Measurements from ENCODE around the gene PLA2G2D. TPM values are rescaled to one million over a fixed set of nuclear protein-coding genes. Genes with fewer than 3 reads are reported as not detected.
A peak's percentile ranks its signal among the peaks of the same experiment; 100 is the strongest.

The PLA2G2D gene
- total and polyA plus RNA-seq, 2 of the 13 experiments (the other 11 are each of a cell fraction or from before 2014, with no cell fraction given): not detected

- TF ChIP-seq KLF16 (CRISPR knock-in tag; IDR thresholded peaks at IDR 0.05) (no peak), IRX3 (CRISPR knock-in tag; IDR thresholded peaks at IDR 0.05; ENCODE audit: borderline replicate concordance, low read depth) (no peak), ZNF414 (CRISPR knock-in tag; IDR thresholded peaks at IDR 0.05) (no peak), ZBTB37 (CRISPR knock-in tag; IDR thresholded peaks at IDR 0.05) (no peak), ZNF34 (CRISPR knock-in tag; IDR thresholded peaks at IDR 0.05; ENCODE audit: borderline replicate concordance) (0 out of 2 replicates have a peak, but pooled peaks have one; percentile 50), REST (IDR thresholded peaks at IDR 0.05; ENCODE audit: borderline replicate concordance in 1 of 2, low read depth in 1 of 2, low read length in 2 of 2) (no peak), ATF2 (CRISPR knock-in tag; IDR thresholded peaks at IDR 0.05) (no peak), HNRNPH1 (optimal IDR thresholded peaks at IDR 0.05; ENCODE audit: low read depth, low read length) (no peak), ELF1 (CRISPR knock-in tag; IDR thresholded peaks at IDR 0.05) (peak; percentile 73), ZNF20 (CRISPR knock-in tag; IDR thresholded peaks at IDR 0.05) (no peak), KDM3A (CRISPR knock-in tag; IDR thresholded peaks at IDR 0.05; ENCODE audit: low read depth) (peak; percentile 76; the same call in 1 of the 2 replicates), DBP (CRISPR knock-in tag; IDR thresholded peaks at IDR 0.05; ENCODE audit: not compliant biosample characterization) (no peak), ETV5 (CRISPR knock-in tag; IDR thresholded peaks at IDR 0.05; ENCODE audit: borderline replicate concordance) (0 out of 2 replicates have a peak, but pooled peaks have one; percentile 33), ZSCAN25 (CRISPR knock-in tag; IDR thresholded peaks at IDR 0.05) (peak; percentile 50; the same call in 1 of the 2 replicates), ZKSCAN8 (CRISPR knock-in tag; IDR thresholded peaks at IDR 0.05; ENCODE audit: borderline replicate concordance) (no peak), HOMEZ (CRISPR knock-in tag; IDR thresholded peaks at IDR 0.05; ENCODE audit: low read depth) (0 out of 2 replicates have a peak, but pooled peaks have one; percentile 32), REPIN1 (CRISPR knock-in tag; IDR thresholded peaks at IDR 0.05; ENCODE audit: borderline replicate concordance, low read depth) (no peak), CREB1 (IDR thresholded peaks at IDR 0.05) (no peak), CREB1 (CRISPR knock-in tag; IDR thresholded peaks at IDR 0.05) (no peak)
Observed at GRCh38 chr1:20151906-20152598, 32.7 kb upstream of the PLA2G2D start (continued).
